Stimulated activated CD4-positive, alpha-beta T cell treated with anti-CD3 and anti-CD28 coated beads, Interleukin-2, amount 100 ng/mL, for 24 hours (primary cell): ENCODE data around the gene XXYLT1.

Experiments
- DNase-seq, 2 donors: peaks; one replicate each; pipeline ENCODE4 v3.0.0-alpha.2; 2020

XXYLT1 gene

GRCh38 chr3:195149292-195150030, 121.5 kb downstream of the XXYLT1 start:
- DNase-seq: no peak

GRCh38 chr3:195148549-195148948, 122.4 kb downstream of the XXYLT1 start:
- no peak for DNase-seq

- DNase-seq: peak in 1 of 2 donors; percentile 39
Observed at GRCh38 chr3:195147649-195148080, 123.3 kb downstream of the XXYLT1 start.

GRCh38 chr3:195146131-195146530, 124.8 kb downstream of the XXYLT1 start:
- no peak for DNase-seq

GRCh38 chr3:195145579-195145978, 125.4 kb downstream of the XXYLT1 start:
- DNase-seq: no peak

- DNase-seq: no peak
Observed at GRCh38 chr3:195143221-195143620, 127.7 kb downstream of the XXYLT1 start.

- DNase-seq: no peak
Observed at GRCh38 chr3:195142519-195142918, 128.4 kb downstream of the XXYLT1 start.

GRCh38 chr3:195140816-195141793, 129.9 kb downstream of the XXYLT1 start:
- no peak for DNase-seq

- no peak for DNase-seq
Observed at GRCh38 chr3:195140410-195140809, 130.5 kb downstream of the XXYLT1 start.

- DNase-seq: no peak
Observed at GRCh38 chr3:195139876-195140240, 131.1 kb downstream of the XXYLT1 start.

GRCh38 chr3:195139091-195139875, 131.7 kb downstream of the XXYLT1 start:
- DNase-seq: no peak

- no peak for DNase-seq
Observed at GRCh38 chr3:195137638-195138588, 133.0 kb downstream of the XXYLT1 start.

- DNase-seq: no peak
Observed at GRCh38 chr3:195135917-195136316, 135.0 kb downstream of the XXYLT1 start.

GRCh38 chr3:195134431-195134830, 136.5 kb downstream of the XXYLT1 start:
- DNase-seq: no peak

GRCh38 chr3:195133462-195133861, 137.5 kb downstream of the XXYLT1 start:
- peak; percentile 51 to 61 for DNase-seq

GRCh38 chr3:195133013-195133412, 137.9 kb downstream of the XXYLT1 start:
- DNase-seq: no peak

GRCh38 chr3:195131176-195131575, 139.8 kb downstream of the XXYLT1 start:
- no peak for DNase-seq

GRCh38 chr3:195129644-195130492, 141.1 kb downstream of the XXYLT1 start:
- peak; percentile 25 to 44 for DNase-seq

GRCh38 chr3:195129072-195129643, 141.8 kb downstream of the XXYLT1 start:
- DNase-seq: no peak
